Osteocyte (in vitro differentiated cells): ENCODE data around the gene GNAQ. TPM values are rescaled to one million over a fixed set of nuclear protein-coding genes. Genes with fewer than 3 reads are reported as not detected.

Experiments
- DNase-seq: peaks from one replicate; pipeline ENCODE4 v3.0.0; 2021; ENCODE audit warnings: mixed read lengths; ENCODE audit not compliant: unreplicated experiment; ENCODE audit errors: extremely low spot score
- H3K27ac Mint-ChIP-seq: one replicate; pipeline ENCODE4 v1.8.0; 2021; ENCODE audit warnings: mild to moderate bottlenecking, mixed read lengths; ENCODE audit not compliant: unreplicated experiment
- H3K27me3 Mint-ChIP-seq: one replicate; pipeline ENCODE4 v1.8.0; 2021; ENCODE audit warnings: mixed read lengths; ENCODE audit not compliant: unreplicated experiment
- H3K36me3 Mint-ChIP-seq: one replicate; pipeline ENCODE4 v1.8.0; 2021; ENCODE audit warnings: mixed read lengths; ENCODE audit not compliant: unreplicated experiment
- H3K4me1 Mint-ChIP-seq: one replicate; pipeline ENCODE4 v1.8.0; 2021; ENCODE audit warnings: mixed read lengths; ENCODE audit not compliant: unreplicated experiment
- H3K4me3 Mint-ChIP-seq: one replicate; pipeline ENCODE4 v1.8.0; 2021; ENCODE audit warnings: mild to moderate bottlenecking, moderate library complexity, mixed read lengths; ENCODE audit not compliant: unreplicated experiment
- H3K9me3 Mint-ChIP-seq: one replicate; pipeline ENCODE4 v1.8.0; 2021; ENCODE audit warnings: mixed read lengths; ENCODE audit not compliant: unreplicated experiment
- CTCF ChIP-seq: fragments of 200-600 bp; sonication (generic); IDR thresholded peaks from 2 replicates; pipeline ENCODE4 v1.5.0; 2021; ENCODE audit warnings: antibody characterized with exemption, mild to moderate bottlenecking, moderate library complexity
- total RNA-seq: library from RNA; stranded (reverse); gene quantifications from 2 replicates; pipeline ENCODE4 v1.2.1, GENCODE V29; 2021

Gene GNAQ
- total RNA-seq, 1 donor from 2014 or later, result 65.9 TPM

DNA sequence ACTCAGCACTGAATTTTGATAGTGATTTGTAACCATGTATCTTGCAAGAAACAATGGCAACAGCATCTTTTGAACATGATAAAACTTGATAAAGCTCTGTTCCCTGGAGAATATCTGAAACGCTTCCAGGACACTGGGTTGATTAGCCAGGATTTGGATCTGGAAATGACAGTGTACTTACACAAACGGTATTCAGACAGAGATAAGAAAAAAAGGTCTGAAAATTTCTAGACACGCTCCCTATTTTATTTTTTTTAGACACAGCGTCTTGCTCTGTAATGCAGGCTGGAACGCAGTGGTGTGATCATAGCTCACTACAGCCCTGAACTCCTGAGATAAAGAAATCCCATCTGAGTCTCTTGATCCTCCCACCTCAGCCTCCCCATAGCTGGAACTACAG lies 109.0 kb downstream of the GNAQ start:
- DNase-seq, result no peak
- Mint-ChIP-seq H3K27me3 (no peaks in the 10 kb centered on the region), H3K4me3 (no peak overlapping the region), H3K9me3 (no peaks in the 10 kb centered on the region), H3K4me1 (peaks cover 49% of the 10 kb centered on the region), H3K36me3 (peaks cover 22% of the 10 kb centered on the region), H3K27ac (no peak overlapping the region)
- no peak for TF ChIP-seq CTCF

GRCh38 chr9:77917800-77918199 lies 113.8 kb downstream of the GNAQ start:
- Mint-ChIP-seq H3K27me3 (no peaks in the 10 kb centered on the region), H3K4me1 (peaks cover 25% of the 10 kb centered on the region), H3K27ac (no peak overlapping the region), H3K4me3 (no peak overlapping the region), H3K36me3 (peaks cover 28% of the 10 kb centered on the region), H3K9me3 (peaks cover 4% of the 10 kb centered on the region)
- no peak for TF ChIP-seq CTCF
- no peak for DNase-seq

- no peak overlapping the region for H3K27ac Mint-ChIP-seq
- H3K4me3 Mint-ChIP-seq, result no peak overlapping the region
These were observed 114.8 kb downstream of the GNAQ start for GRCh38 chr9:77916820-77917219.

GRCh38 chr9:77916410-77916819 lies 115.2 kb downstream of the GNAQ start:
- Mint-ChIP-seq H3K27me3 (no peaks in the 10 kb centered on the region), H3K27ac (no peak overlapping the region), H3K4me1 (peaks cover 29% of the 10 kb centered on the region), H3K4me3 (no peak overlapping the region), H3K36me3 (peaks cover 32% of the 10 kb centered on the region), H3K9me3 (peaks cover 4% of the 10 kb centered on the region)
- no peak for TF ChIP-seq CTCF
- no peak for DNase-seq

More at GRCh38 chr9:77916820-77917219, 114.8 kb downstream of the GNAQ start:
- Mint-ChIP-seq H3K27me3 (no peaks in the 10 kb centered on the region), H3K36me3 (peaks cover 35% of the 10 kb centered on the region), H3K9me3 (peaks cover 4% of the 10 kb centered on the region), H3K4me1 (peaks cover 29% of the 10 kb centered on the region)
- DNase-seq, result no peak
- no peak for TF ChIP-seq CTCF

DNA sequence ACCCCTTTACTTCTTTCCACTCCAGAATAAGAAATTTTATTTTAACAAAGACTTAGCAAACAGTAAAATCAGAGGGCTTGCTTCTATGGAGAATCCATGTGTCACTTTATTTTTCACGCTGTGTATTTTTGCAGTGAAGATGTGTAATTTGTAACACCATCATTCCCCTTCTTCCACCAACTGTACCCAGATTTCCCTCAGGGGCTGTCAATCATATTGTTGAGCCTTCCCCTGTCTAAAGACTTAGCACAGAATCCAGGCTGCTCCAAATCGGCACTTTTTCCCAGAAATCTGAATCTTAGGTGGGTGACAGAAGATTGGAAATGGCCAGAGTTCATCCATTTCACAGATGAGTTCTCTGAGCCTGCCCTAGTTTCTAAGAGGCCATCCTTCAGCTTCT lies 115.9 kb downstream of the GNAQ start:
- no peak for DNase-seq
- Mint-ChIP-seq H3K4me1 (peaks cover 30% of the 10 kb centered on the region), H3K4me3 (no peak overlapping the region), H3K36me3 (peaks cover 28% of the 10 kb centered on the region), H3K27ac (peak overlapping the region; percentile 7), H3K27me3 (no peaks in the 10 kb centered on the region), H3K9me3 (peaks cover 4% of the 10 kb centered on the region)
- TF ChIP-seq CTCF, result no peak
